IPS-15b (cell line): Measurements from ENCODE around the gene ZSWIM6.

Experiments
- H3K27me3 ChIP-seq: one replicate; pipeline ENCODE4 v1.6.1; 2013; ENCODE audit warnings: low read length; ENCODE audit not compliant: control insufficient read depth, insufficient read depth
- H3K36me3 ChIP-seq: one replicate; pipeline ENCODE4 v1.6.1; 2013; ENCODE audit warnings: low read length; ENCODE audit not compliant: control insufficient read depth, insufficient read depth
- H3K4me1 ChIP-seq: one replicate; pipeline ENCODE4 v1.6.1; 2013; ENCODE audit warnings: mild to moderate bottlenecking, low read length; ENCODE audit not compliant: control insufficient read depth, insufficient read depth
- H3K4me3 ChIP-seq: one replicate; pipeline ENCODE4 v1.5.1; 2013; ENCODE audit warnings: low read depth, low read length
- H3K9ac ChIP-seq: one replicate; pipeline ENCODE4 v1.6.1; 2013; ENCODE audit warnings: low read depth, mild to moderate bottlenecking, low read length
- H3K9me3 ChIP-seq: one replicate; pipeline ENCODE4 v1.6.1; 2013; ENCODE audit warnings: mild to moderate bottlenecking, low read length; ENCODE audit not compliant: control insufficient read depth, insufficient read depth

Gene ZSWIM6

DNA sequence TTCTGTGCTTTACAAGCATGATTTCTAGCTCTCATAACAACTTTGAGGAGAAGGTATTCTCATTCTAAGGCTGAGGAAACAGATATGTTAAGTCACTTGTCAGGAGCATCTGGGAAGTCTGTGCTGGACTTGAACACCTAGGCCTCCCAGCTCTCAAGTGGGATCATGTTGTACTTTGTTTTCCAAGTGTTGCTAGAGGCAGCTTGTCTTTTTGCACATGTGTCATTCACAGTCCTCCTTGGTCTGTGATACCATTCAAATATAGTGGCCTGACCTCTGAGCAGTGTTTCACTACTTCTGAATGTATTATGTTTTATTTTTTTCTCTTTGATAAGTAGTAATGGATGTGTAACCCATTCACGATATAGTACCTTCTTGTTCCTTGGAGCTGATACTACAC is 21.2 kb downstream of the ZSWIM6 start:
- no peaks in the 10 kb centered on the region for H3K9me3 ChIP-seq
- no peaks in the 10 kb centered on the region for H3K36me3 ChIP-seq
- H3K4me3 ChIP-seq, result no peak overlapping the region
- H3K9ac ChIP-seq, result no peak overlapping the region
- H3K4me1 ChIP-seq, result no peaks in the 10 kb centered on the region
- no peaks in the 10 kb centered on the region for H3K27me3 ChIP-seq

DNA sequence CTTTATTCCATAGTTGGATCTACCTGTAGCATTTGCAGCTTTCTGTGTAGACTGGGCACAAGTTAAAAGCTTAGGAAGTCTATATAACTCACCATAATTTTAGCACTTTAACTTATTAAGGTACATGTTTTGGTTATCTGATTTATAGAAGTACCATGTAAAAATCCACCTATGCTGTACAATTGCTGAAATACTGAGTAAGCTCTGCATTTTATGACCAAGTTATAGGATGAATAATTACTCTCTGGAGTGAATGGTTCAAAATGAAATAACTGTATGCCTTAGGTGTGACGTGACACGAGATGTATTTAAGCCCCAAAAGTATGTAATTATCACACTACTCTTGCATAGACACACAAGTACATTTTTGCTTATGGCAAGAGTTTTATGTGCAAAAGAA is 22.1 kb downstream of the ZSWIM6 start:
- Histone ChIP-seq H3K27me3 (no peaks in the 10 kb centered on the region), H3K36me3 (no peaks in the 10 kb centered on the region), H3K4me1 (no peaks in the 10 kb centered on the region), H3K4me3 (no peak overlapping the region), H3K9me3 (no peaks in the 10 kb centered on the region), H3K9ac (no peak overlapping the region)

DNA sequence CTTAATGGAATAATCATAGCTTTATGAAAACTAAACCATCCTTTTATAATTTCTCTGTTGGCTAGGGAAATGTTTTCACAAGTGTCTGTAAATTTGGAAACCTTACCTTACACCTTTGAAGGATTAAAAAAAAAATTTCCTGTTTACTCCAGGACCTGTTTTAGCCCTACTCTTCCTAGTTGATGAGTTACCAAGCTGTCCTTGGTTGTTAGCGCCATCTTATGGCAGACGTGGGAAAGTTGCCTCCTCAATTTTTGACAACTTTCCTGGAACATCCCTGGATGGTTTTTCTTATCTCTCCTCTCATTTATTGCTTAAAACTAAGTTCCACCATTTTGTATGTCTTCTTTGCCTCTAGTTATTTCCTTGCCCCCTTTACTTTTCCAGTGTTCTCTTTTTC is 25.7 kb downstream of the ZSWIM6 start:
- H3K4me1 ChIP-seq, result peaks cover 2% of the 10 kb centered on the region
- no peaks in the 10 kb centered on the region for H3K9me3 ChIP-seq
- H3K36me3 ChIP-seq, result no peaks in the 10 kb centered on the region
- H3K9ac ChIP-seq, result no peak overlapping the region
- H3K27me3 ChIP-seq, result no peaks in the 10 kb centered on the region
- no peak overlapping the region for H3K4me3 ChIP-seq

DNA sequence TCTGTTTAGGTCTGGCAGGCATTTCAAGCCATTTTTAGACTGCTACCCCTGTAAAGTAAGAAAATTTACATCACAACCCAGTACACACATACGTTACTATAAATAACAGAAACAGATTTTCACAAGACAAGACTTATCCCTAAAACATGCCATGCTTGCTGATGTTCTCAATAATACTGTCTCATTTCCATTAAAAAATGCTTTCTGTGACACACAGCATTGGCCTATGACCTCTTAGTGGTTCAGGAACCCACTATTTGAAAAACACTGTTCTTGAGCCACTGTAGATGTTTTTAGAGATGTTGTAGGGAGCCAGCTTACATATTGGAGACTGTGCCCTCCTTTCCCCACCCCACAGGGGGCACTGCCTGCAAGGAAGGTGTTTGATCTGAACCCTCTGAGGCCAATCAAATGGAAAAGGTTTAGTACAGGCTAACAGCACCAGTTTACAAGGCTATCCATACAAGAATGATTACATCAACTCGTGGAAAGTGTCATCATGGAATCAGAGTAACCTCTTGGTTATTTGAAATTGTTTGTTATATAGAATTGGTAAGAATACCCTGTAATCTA is 30.8 kb downstream of the ZSWIM6 start:
- H3K9me3 ChIP-seq, result no peaks in the 10 kb centered on the region
- no peaks in the 10 kb centered on the region for H3K27me3 ChIP-seq
- peaks cover 2% of the 10 kb centered on the region for H3K4me1 ChIP-seq
- no peak overlapping the region for H3K4me3 ChIP-seq
- H3K9ac ChIP-seq, result no peak overlapping the region
- H3K36me3 ChIP-seq, result no peaks in the 10 kb centered on the region

DNA sequence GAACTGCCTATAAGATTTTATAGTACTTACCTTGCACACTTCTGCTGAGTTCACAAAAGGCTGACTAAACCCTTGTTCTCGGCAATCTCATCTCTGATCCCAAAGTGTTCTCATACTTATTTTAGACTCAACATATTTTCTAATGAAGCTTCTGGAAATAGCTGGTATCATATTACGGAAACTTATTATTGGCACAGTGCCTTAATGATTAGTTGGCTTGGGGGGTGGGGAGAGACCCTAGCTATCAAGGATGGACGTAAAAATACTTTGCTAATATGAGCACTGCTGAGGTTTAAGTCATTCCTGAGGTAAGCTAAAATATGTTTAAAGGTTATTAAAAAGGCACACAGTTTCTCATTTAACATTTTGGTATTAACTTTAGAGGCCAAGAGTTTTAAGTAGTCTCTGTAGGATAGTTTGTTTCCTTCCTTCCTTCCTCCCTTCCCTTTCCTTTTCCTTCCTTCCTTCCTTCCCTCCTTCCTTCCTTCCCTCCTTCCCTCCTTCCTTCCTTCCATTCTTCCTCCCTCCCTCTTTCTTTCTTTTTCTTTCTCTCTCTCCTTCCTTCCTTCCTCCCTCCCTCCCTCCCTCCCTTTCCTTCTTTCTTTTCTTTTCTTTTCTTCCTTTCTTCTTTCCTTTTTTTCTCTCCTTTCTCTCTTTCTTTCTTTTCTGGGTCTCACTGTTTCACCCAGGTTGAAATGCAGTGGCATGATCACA is 31.5 kb downstream of the ZSWIM6 start:
- Histone ChIP-seq H3K9me3 (no peaks in the 10 kb centered on the region), H3K27me3 (no peaks in the 10 kb centered on the region), H3K4me1 (peaks cover 2% of the 10 kb centered on the region), H3K36me3 (no peaks in the 10 kb centered on the region), H3K4me3 (no peak overlapping the region), H3K9ac (no peak overlapping the region)

DNA sequence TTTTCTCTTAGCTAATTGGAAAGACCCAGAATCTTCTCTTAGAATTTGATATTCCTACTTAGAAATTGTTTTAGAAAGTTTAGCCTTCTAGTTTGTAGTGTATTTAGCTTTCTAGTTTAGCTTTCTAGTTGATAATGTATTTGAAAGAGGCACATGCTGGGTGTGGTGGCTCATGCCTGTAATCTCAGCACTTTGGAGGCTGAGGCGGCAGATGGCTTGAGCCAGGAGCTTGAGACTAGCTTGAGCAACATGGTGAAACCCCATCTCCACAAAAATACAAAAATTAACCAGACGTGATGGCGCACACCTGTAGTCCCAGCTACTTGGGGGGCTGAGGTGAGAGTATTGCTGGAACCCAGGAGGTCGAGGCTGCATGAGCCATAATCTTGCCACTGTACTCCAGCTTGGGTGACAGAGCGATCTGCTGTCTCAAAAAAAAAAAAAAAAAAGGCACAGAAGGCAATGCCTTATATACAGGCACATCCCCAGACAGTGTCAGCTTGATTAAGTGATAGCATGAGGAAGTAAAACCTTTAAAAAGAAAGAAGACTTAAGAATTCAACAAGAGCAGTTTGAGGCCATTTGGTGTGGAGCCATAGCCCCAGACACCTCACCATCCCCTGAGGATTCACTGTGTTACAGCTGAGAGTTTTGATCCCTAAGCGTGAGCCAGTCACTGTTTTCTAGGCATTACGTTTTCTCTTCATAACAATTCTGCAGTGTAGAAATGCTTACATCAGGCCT is 34.6 kb downstream of the ZSWIM6 start:
- H3K4me1 ChIP-seq, result peaks cover 2% of the 10 kb centered on the region
- H3K9me3 ChIP-seq, result no peaks in the 10 kb centered on the region
- no peak overlapping the region for H3K4me3 ChIP-seq
- H3K27me3 ChIP-seq, result no peaks in the 10 kb centered on the region
- no peak overlapping the region for H3K9ac ChIP-seq
- H3K36me3 ChIP-seq, result no peaks in the 10 kb centered on the region

DNA sequence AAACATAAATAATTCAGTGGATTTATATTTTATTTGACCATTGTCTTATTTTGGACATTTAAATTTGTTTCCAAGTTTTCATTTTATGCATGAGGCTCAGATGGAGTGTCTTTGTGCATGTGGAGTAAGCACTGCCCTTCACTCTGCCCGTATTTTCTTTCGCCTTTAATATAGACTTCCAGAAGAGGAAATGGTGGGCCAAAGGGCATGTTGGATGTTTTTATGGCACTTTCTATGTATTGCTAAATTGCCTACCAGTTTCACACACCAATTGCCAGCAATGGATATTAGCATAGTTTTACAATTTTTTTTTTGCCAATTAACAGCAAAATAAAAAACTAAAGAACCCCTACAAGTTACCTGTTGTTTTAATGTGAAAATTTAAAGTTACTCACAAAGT is 38.4 kb downstream of the ZSWIM6 start:
- Histone ChIP-seq H3K9me3 (no peaks in the 10 kb centered on the region), H3K36me3 (no peaks in the 10 kb centered on the region), H3K27me3 (no peaks in the 10 kb centered on the region), H3K4me1 (peaks cover 6% of the 10 kb centered on the region), H3K4me3 (no peak overlapping the region), H3K9ac (no peak overlapping the region)

DNA sequence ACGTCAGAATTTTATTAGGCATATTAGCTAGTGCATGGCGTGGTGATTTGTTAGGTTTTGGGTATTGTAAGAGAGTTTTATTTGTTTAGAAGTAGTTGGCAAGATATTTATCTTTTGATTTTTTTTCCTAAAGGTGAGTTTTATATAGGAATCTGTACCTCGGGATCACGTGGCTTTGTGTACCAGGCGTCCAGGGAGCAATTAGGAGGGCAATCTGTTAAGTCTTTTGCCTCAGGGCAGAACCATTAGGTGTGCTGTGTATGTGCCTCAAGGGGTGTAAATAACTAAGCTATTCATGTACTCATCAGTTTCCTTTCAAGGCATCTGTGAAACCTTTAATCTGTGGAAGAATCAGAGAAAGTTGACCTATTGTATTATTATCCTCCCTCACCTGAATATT is 39.4 kb downstream of the ZSWIM6 start:
- Histone ChIP-seq H3K4me3 (no peak overlapping the region), H3K27me3 (no peaks in the 10 kb centered on the region), H3K36me3 (no peaks in the 10 kb centered on the region), H3K4me1 (peaks cover 6% of the 10 kb centered on the region), H3K9me3 (no peaks in the 10 kb centered on the region), H3K9ac (no peak overlapping the region)

DNA sequence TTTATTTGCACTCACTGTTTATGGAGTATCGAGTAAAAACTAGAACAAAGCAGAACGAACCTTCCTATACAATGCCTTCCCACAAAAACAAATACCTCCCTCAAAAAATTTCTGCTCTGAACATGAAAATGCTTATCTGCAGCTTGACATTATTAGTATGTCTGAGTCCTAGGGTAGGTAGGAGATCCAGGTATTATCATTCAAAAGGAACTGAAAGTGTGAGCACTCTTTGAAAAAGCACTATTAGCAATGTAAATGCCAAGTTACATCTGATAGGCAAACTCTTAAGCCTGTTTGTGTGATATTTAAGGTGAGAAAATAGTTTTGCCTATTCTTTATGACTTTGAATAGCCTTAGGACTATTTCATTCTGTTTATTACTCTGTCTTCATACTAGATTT is 47.6 kb downstream of the ZSWIM6 start:
- no peaks in the 10 kb centered on the region for H3K9me3 ChIP-seq
- peaks cover 9% of the 10 kb centered on the region for H3K4me1 ChIP-seq
- no peak overlapping the region for H3K4me3 ChIP-seq
- H3K36me3 ChIP-seq, result no peaks in the 10 kb centered on the region
- no peaks in the 10 kb centered on the region for H3K27me3 ChIP-seq
- no peak overlapping the region for H3K9ac ChIP-seq

DNA sequence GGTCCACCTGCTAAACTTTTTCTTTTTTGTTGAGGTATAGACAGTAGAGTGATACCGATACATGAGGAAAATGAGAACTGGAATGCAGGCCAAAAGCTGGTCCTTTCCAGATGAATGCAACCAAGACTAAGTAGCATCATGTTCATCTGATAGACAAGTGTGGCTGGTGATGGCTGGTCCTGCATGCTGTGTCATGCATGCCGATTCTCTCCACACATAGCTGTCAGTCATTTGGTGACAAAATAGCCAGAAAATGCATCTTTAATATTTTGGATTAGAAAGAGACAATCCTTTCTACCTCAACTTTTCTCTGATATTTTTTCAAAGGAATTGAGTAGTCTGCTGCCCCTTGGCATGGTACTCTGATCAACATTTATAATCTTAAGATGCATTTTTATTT is 49.9 kb downstream of the ZSWIM6 start:
- H3K4me1 ChIP-seq, result peaks cover 9% of the 10 kb centered on the region
- H3K9me3 ChIP-seq, result no peaks in the 10 kb centered on the region
- no peaks in the 10 kb centered on the region for H3K27me3 ChIP-seq
- no peaks in the 10 kb centered on the region for H3K36me3 ChIP-seq
- H3K9ac ChIP-seq, result no peak overlapping the region
- no peak overlapping the region for H3K4me3 ChIP-seq

DNA sequence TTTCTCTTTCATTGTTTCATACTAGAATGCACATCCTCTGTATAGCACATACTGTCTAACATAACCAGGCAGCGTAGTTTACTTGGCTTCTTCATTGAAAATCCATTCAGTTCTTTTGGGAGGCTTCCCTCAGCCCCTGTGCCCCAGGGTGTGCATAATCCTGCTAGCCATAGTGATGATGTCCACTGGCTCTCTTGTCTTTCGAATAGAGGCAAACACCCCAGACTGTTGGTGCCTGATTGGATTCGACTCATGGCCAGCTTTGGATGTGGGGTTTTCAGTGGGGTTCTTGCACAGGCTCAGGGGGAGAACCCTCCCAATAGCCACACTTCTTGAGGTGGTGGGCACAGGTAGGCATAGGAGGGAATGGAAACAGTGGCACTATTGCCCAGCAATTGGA is 53.6 kb downstream of the ZSWIM6 start:
- no peaks in the 10 kb centered on the region for H3K36me3 ChIP-seq
- H3K4me3 ChIP-seq, result no peak overlapping the region
- no peak overlapping the region for H3K9ac ChIP-seq
- no peaks in the 10 kb centered on the region for H3K27me3 ChIP-seq
- H3K4me1 ChIP-seq, result no peaks in the 10 kb centered on the region
- no peaks in the 10 kb centered on the region for H3K9me3 ChIP-seq
